ENCODE measurements around the gene C6. TPM values are rescaled to one million over a fixed set of nuclear protein-coding genes. Genes with fewer than 3 reads are reported as not detected.
"Not testable (repeated sequence)": the region's sequence is repeated elsewhere in the genome, so short reads cannot be mapped to it uniquely, and the experiment has no call there.

Gene C6
- total RNA-seq, 2 experiments from 2014 or later, result not detected

GRCh38 chr5:41219658-41220269 is 6.4 kb upstream of the C6 start:
- no peaks in the 10 kb centered on the region for H3K4me1 Mint-ChIP-seq
- H3K4me3 Mint-ChIP-seq, result no peak overlapping the region
- POLR2A ChIA-PET, result no interaction called here
- no peak for DNase-seq
- no peaks in the 10 kb centered on the region for H3K27me3 Mint-ChIP-seq
- CTCF ChIA-PET, result no interaction called here
- H3K36me3 Mint-ChIP-seq (ENCODE audit: low read depth), result no peaks in the 10 kb centered on the region
- H3K9me3 Mint-ChIP-seq, result no peaks in the 10 kb centered on the region
- H3K27ac Mint-ChIP-seq, result no peak overlapping the region

- no peaks in the 10 kb centered on the region for H3K27me3 Mint-ChIP-seq
- no peak for DNase-seq
- H3K4me1 Mint-ChIP-seq, result no peaks in the 10 kb centered on the region
- ChIA-PET CTCF (no interaction called here), POLR2A (no interaction called here)
- no peak overlapping the region for H3K27ac Mint-ChIP-seq
- no peaks in the 10 kb centered on the region for H3K9me3 Mint-ChIP-seq
- H3K4me3 Mint-ChIP-seq, result no peak overlapping the region
- H3K36me3 Mint-ChIP-seq (ENCODE audit: low read depth), result no peaks in the 10 kb centered on the region
These were observed 5.8 kb upstream of the C6 start for GRCh38 chr5:41218929-41219657.

GRCh38 chr5:41214182-41214581 is 850 bp upstream of the C6 start:
- POLR2A ChIA-PET, result no interaction called here
- Mint-ChIP-seq H3K36me3 (ENCODE audit: low read depth) (no peaks in the 10 kb centered on the region), H3K4me1 (no peaks in the 10 kb centered on the region), H3K27me3 (no peaks in the 10 kb centered on the region), H3K9me3 (no peaks in the 10 kb centered on the region), H3K4me3 (no peak overlapping the region), H3K27ac (no peak overlapping the region)
- CTCF ChIA-PET, result interaction anchor here (0.9 to 1.6 kb wide), 2 partner anchors 24 to 53 kb away, joined by 3 read pairs; no protein-coding TSS in a partner anchor
- no peak for DNase-seq

- H3K27ac Mint-ChIP-seq, result no peak overlapping the region
- H3K36me3 Mint-ChIP-seq (ENCODE audit: low read depth), result no peaks in the 10 kb centered on the region
- CTCF ChIA-PET, result no interaction called here
- H3K9me3 Mint-ChIP-seq, result no peaks in the 10 kb centered on the region
- H3K27me3 Mint-ChIP-seq, result no peaks in the 10 kb centered on the region
- POLR2A ChIA-PET, result no interaction called here
- no peaks in the 10 kb centered on the region for H3K4me1 Mint-ChIP-seq
- DNase-seq, result no peak
- no peak overlapping the region for H3K4me3 Mint-ChIP-seq
These were observed 397 bp downstream of the C6 start for GRCh38 chr5:41212935-41213334.

- CTCF ChIA-PET, result interaction anchor here (0.8 kb wide), 1 partner anchor 307 kb away, joined by 3 read pairs; no protein-coding TSS in a partner anchor
- Mint-ChIP-seq H3K9me3 (peaks cover 8% of the 10 kb centered on the region), H3K4me3 (no peak overlapping the region), H3K36me3 (ENCODE audit: low read depth) (no peaks in the 10 kb centered on the region), H3K4me1 (no peaks in the 10 kb centered on the region), H3K27ac (no peak overlapping the region), H3K27me3 (no peaks in the 10 kb centered on the region)
- POLR2A ChIA-PET, result no interaction called here
- no peak for DNase-seq
These were observed 1.9 kb downstream of the C6 start for GRCh38 chr5:41211417-41211816.

GRCh38 chr5:41205475-41205874 is 7.9 kb downstream of the C6 start:
- H3K9me3 Mint-ChIP-seq, result peaks cover 10% of the 10 kb centered on the region
- H3K27ac Mint-ChIP-seq; CTCF ChIA-PET; DNase-seq; H3K4me1 Mint-ChIP-seq; H3K4me3 Mint-ChIP-seq; H3K36me3 Mint-ChIP-seq (ENCODE audit: low read depth); POLR2A ChIA-PET; H3K27me3 Mint-ChIP-seq: not testable (repeated sequence)

GRCh38 chr5:41203033-41203432 is 10.3 kb downstream of the C6 start:
- CTCF ChIA-PET, result no interaction called here
- peaks cover 10% of the 10 kb centered on the region for H3K9me3 Mint-ChIP-seq
- no peaks in the 10 kb centered on the region for H3K4me1 Mint-ChIP-seq
- H3K27me3 Mint-ChIP-seq, result no peaks in the 10 kb centered on the region
- POLR2A ChIA-PET, result no interaction called here
- no peaks in the 10 kb centered on the region for H3K36me3 Mint-ChIP-seq (ENCODE audit: low read depth)
- H3K4me3 Mint-ChIP-seq, result no peak overlapping the region
- H3K27ac Mint-ChIP-seq, result no peak overlapping the region
- no peak for DNase-seq

GRCh38 chr5:41201082-41201772 is 12.1 kb downstream of the C6 start:
- Mint-ChIP-seq H3K4me3 (no peak overlapping the region), H3K27me3 (no peaks in the 10 kb centered on the region), H3K27ac (no peak overlapping the region), H3K4me1 (no peaks in the 10 kb centered on the region), H3K9me3 (peaks cover 2% of the 10 kb centered on the region), H3K36me3 (ENCODE audit: low read depth) (no peaks in the 10 kb centered on the region)
- CTCF ChIA-PET, result no interaction called here
- POLR2A ChIA-PET, result no interaction called here
- no peak for DNase-seq

- Mint-ChIP-seq H3K27me3 (no peaks in the 10 kb centered on the region), H3K9me3 (peaks cover 2% of the 10 kb centered on the region), H3K4me3 (no peak overlapping the region), H3K36me3 (ENCODE audit: low read depth) (no peaks in the 10 kb centered on the region), H3K27ac (no peak overlapping the region), H3K4me1 (no peaks in the 10 kb centered on the region)
- CTCF ChIA-PET, result no interaction called here
- no peak for DNase-seq
- POLR2A ChIA-PET, result no interaction called here
These were observed 12.8 kb downstream of the C6 start for GRCh38 chr5:41200506-41200905.

GRCh38 chr5:41199660-41200059 is 13.7 kb downstream of the C6 start:
- no peaks in the 10 kb centered on the region for H3K36me3 Mint-ChIP-seq (ENCODE audit: low read depth)
- CTCF ChIA-PET, result no interaction called here
- no peak overlapping the region for H3K4me3 Mint-ChIP-seq
- no peaks in the 10 kb centered on the region for H3K4me1 Mint-ChIP-seq
- no peaks in the 10 kb centered on the region for H3K9me3 Mint-ChIP-seq
- POLR2A ChIA-PET, result no interaction called here
- no peaks in the 10 kb centered on the region for H3K27me3 Mint-ChIP-seq
- no peak overlapping the region for H3K27ac Mint-ChIP-seq
- DNase-seq, result no peak

GRCh38 chr5:41196197-41196596 is 17.1 kb downstream of the C6 start:
- H3K27ac Mint-ChIP-seq, result no peak overlapping the region
- POLR2A ChIA-PET, result no interaction called here
- no peaks in the 10 kb centered on the region for H3K27me3 Mint-ChIP-seq
- H3K36me3 Mint-ChIP-seq (ENCODE audit: low read depth), result no peaks in the 10 kb centered on the region
- DNase-seq, result no peak
- H3K9me3 Mint-ChIP-seq, result no peaks in the 10 kb centered on the region
- CTCF ChIA-PET, result no interaction called here
- no peak overlapping the region for H3K4me3 Mint-ChIP-seq
- H3K4me1 Mint-ChIP-seq, result no peaks in the 10 kb centered on the region

GRCh38 chr5:41195228-41195627 is 18.1 kb downstream of the C6 start:
- CTCF ChIA-PET, result no interaction called here
- no peak overlapping the region for H3K4me3 Mint-ChIP-seq
- no peaks in the 10 kb centered on the region for H3K9me3 Mint-ChIP-seq
- DNase-seq, result no peak
- H3K36me3 Mint-ChIP-seq (ENCODE audit: low read depth), result no peaks in the 10 kb centered on the region
- H3K4me1 Mint-ChIP-seq, result no peaks in the 10 kb centered on the region
- no peaks in the 10 kb centered on the region for H3K27me3 Mint-ChIP-seq
- POLR2A ChIA-PET, result no interaction called here
- H3K27ac Mint-ChIP-seq, result no peak overlapping the region

- ChIA-PET POLR2A (no interaction called here), CTCF (no interaction called here)
- Mint-ChIP-seq H3K27me3 (no peaks in the 10 kb centered on the region), H3K9me3 (no peaks in the 10 kb centered on the region), H3K4me3 (no peak overlapping the region), H3K27ac (no peak overlapping the region), H3K4me1 (no peaks in the 10 kb centered on the region), H3K36me3 (ENCODE audit: low read depth) (no peaks in the 10 kb centered on the region)
- no peak for DNase-seq
These were observed 19.0 kb downstream of the C6 start for GRCh38 chr5:41194339-41194738.
